SK-N-SH treated with all-trans-retinoic acid at 6 μM for 48 hours (cell line): Measurements from ENCODE around the gene LSAMP.

ENCODE experiments used
- ATAC-seq: fragments of 200-7000 bp; cut with Tn5 transposase; 3 replicates; pipeline ENCODE4 v1.9.1; 2020; ENCODE audit warnings: mild to moderate bottlenecking, moderate library complexity
- ARNTL ChIP-seq: fragments of 450-650 bp; formaldehyde crosslinking; IDR thresholded peaks from 2 replicates; pipeline ENCODE4 v1.5.0; 2020; ENCODE audit warnings: low read depth, mild to moderate bottlenecking, moderate library complexity, borderline replicate concordance
- BACH2 ChIP-seq: fragments of 250-450 bp; sonication (Bioruptor Pico); IDR thresholded peaks from 2 replicates; pipeline ENCODE4 v1.9.0; 2021; ENCODE audit warnings: mild to moderate bottlenecking, borderline replicate concordance
- CSDC2 ChIP-seq: fragments of 250-450 bp; sonication (Bioruptor Pico); IDR thresholded peaks from 2 replicates; pipeline ENCODE4 v1.5.0; 2020; ENCODE audit warnings: mild to moderate bottlenecking, moderate library complexity
- ESRRG ChIP-seq: fragments of 250-450 bp; sonication (Bioruptor Pico); IDR thresholded peaks from 2 replicates; pipeline ENCODE4 v1.6.1; 2021; ENCODE audit warnings: mild to moderate bottlenecking
- GLIS3 ChIP-seq: fragments of 250-450 bp; sonication (Bioruptor Pico); IDR thresholded peaks from 2 replicates; pipeline ENCODE4 v1.5.0; 2020; ENCODE audit warnings: mild to moderate bottlenecking, moderate library complexity
- ISL1 ChIP-seq: fragments of 250-450 bp; sonication (Bioruptor Pico); IDR thresholded peaks from 2 replicates; pipeline ENCODE4 v2.1.2; 2022; ENCODE audit warnings: mild to moderate bottlenecking, moderate library complexity
- OSR1 ChIP-seq: fragments of 250-450 bp; sonication (Bioruptor Pico); IDR thresholded peaks from 2 replicates; pipeline ENCODE4 v1.8.0; 2022; ENCODE audit warnings: moderate library complexity, mild to moderate bottlenecking, inconsistent platforms
- PPARA ChIP-seq: fragments of 250-450 bp; sonication (Bioruptor Pico); IDR thresholded peaks from 2 replicates; pipeline ENCODE4 v1.5.0; 2020; ENCODE audit warnings: mild to moderate bottlenecking, borderline replicate concordance
- RARB ChIP-seq: fragments of 250-450 bp; sonication (Bioruptor Pico); IDR thresholded peaks from 2 replicates; pipeline ENCODE4 v1.8.0; 2021; ENCODE audit warnings: mild to moderate bottlenecking, moderate library complexity
- SNAI2 ChIP-seq: fragments of 250-450 bp; sonication (Bioruptor Pico); IDR thresholded peaks from 2 replicates; pipeline ENCODE4 v1.5.0; 2020; ENCODE audit warnings: mild to moderate bottlenecking, moderate library complexity
- TCF4 ChIP-seq: fragments of 250-450 bp; sonication (Bioruptor Pico); IDR thresholded peaks from 2 replicates; pipeline ENCODE4 v1.8.0; 2021; ENCODE audit warnings: mild to moderate bottlenecking, moderate library complexity, borderline replicate concordance
- TOX ChIP-seq: fragments of 250-450 bp; sonication (Bioruptor Pico); IDR thresholded peaks from 2 replicates; pipeline ENCODE4 v1.8.0; 2021; ENCODE audit warnings: mild to moderate bottlenecking, moderate library complexity, borderline replicate concordance
- ZC3H10 ChIP-seq: fragments of 250-450 bp; sonication (Bioruptor Pico); IDR thresholded peaks from 2 replicates; pipeline ENCODE4 v1.5.1; 2021; ENCODE audit warnings: mild to moderate bottlenecking, moderate library complexity
- ZFP3 ChIP-seq: fragments of 250-450 bp; sonication (Bioruptor Pico); IDR thresholded peaks from 2 replicates; pipeline ENCODE4 v1.5.0; 2020; ENCODE audit warnings: mild to moderate bottlenecking, moderate library complexity
- ZFP30 ChIP-seq: fragments of 450-650 bp; formaldehyde crosslinking; IDR thresholded peaks from 2 replicates; pipeline ENCODE4 v1.5.0; 2022; ENCODE audit warnings: mild to moderate bottlenecking, moderate library complexity
- ZNF565 ChIP-seq: fragments of 450-650 bp; formaldehyde crosslinking; conservative IDR thresholded peaks from 2 replicates; pipeline ENCODE4 v1.5.0; 2020; ENCODE audit warnings: low read depth, mild to moderate bottlenecking, moderate library complexity
- ZNF70 ChIP-seq: fragments of 450-650 bp; formaldehyde crosslinking; IDR thresholded peaks from 2 replicates; pipeline ENCODE4 v1.5.0; 2020; ENCODE audit warnings: mild to moderate bottlenecking, moderate library complexity
- ZNF8 ChIP-seq: fragments of 450-650 bp; formaldehyde crosslinking; IDR thresholded peaks from 2 replicates; pipeline ENCODE4 v1.5.0; 2020; ENCODE audit warnings: mild to moderate bottlenecking, moderate library complexity
- TF ChIP-seq, protein P1 (sequence below): fragments of 250-450 bp; sonication (Bioruptor Pico); IDR thresholded peaks from 2 replicates; pipeline ENCODE4 v1.5.0; 2020; ENCODE audit warnings: mild to moderate bottlenecking, moderate library complexity
- TF ChIP-seq, protein P2 (sequence below): fragments of 250-450 bp; sonication (Bioruptor Pico); IDR thresholded peaks from 2 replicates; pipeline ENCODE4 v1.5.1; 2020; ENCODE audit warnings: low read depth, mild to moderate bottlenecking, moderate library complexity
- TF ChIP-seq, protein P3 (sequence below): fragments of 250-450 bp; sonication (Bioruptor Pico); IDR thresholded peaks from 2 replicates; pipeline ENCODE4 v1.5.1; 2021; ENCODE audit warnings: mild to moderate bottlenecking, moderate library complexity
- TF ChIP-seq, protein P4 (sequence below): fragments of 250-450 bp; sonication (Bioruptor Pico); IDR thresholded peaks from 2 replicates; pipeline ENCODE4 v1.8.0; 2021; ENCODE audit warnings: low read depth, mild to moderate bottlenecking, moderate library complexity, borderline replicate concordance

The LSAMP gene

DNA sequence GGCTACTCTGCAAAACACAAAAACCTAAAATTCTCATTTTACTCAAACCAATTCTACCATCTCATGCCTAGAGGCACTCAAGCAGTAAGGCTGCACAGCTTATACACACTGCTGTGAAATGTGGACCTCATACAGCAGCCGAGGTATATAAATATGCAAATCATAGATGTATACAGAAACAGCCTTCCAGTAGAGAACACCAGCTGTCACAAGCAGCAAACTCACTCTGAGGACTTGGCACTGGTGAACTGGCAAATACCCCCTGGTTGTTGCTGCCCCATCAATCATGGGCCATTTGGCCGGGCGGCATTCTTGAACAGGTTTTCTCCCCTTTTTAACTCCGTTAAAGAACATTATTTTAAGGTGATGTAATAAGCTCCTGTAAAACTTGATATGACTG lies 378.0 kb downstream of the LSAMP start:
- ATAC-seq: no peak
- TF ChIP-seq, protein P1, sequence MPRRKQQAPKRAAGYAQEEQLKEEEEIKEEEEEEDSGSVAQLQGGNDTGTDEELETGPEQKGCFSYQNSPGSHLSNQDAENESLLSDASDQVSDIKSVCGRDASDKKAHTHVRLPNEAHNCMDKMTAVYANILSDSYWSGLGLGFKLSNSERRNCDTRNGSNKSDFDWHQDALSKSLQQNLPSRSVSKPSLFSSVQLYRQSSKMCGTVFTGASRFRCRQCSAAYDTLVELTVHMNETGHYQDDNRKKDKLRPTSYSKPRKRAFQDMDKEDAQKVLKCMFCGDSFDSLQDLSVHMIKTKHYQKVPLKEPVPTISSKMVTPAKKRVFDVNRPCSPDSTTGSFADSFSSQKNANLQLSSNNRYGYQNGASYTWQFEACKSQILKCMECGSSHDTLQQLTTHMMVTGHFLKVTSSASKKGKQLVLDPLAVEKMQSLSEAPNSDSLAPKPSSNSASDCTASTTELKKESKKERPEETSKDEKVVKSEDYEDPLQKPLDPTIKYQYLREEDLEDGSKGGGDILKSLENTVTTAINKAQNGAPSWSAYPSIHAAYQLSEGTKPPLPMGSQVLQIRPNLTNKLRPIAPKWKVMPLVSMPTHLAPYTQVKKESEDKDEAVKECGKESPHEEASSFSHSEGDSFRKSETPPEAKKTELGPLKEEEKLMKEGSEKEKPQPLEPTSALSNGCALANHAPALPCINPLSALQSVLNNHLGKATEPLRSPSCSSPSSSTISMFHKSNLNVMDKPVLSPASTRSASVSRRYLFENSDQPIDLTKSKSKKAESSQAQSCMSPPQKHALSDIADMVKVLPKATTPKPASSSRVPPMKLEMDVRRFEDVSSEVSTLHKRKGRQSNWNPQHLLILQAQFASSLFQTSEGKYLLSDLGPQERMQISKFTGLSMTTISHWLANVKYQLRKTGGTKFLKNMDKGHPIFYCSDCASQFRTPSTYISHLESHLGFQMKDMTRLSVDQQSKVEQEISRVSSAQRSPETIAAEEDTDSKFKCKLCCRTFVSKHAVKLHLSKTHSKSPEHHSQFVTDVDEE (CRISPR knock-in tag): no peak
- TF ChIP-seq ISL1 (no peak), ZNF8 (CRISPR knock-in tag) (no peak), SNAI2 (CRISPR knock-in tag) (no peak), RARB (CRISPR knock-in tag) (no peak), OSR1 (no peak), TOX (CRISPR knock-in tag) (no peak), CSDC2 (CRISPR knock-in tag) (no peak), ZFP30 (CRISPR knock-in tag) (no peak), ZC3H10 (CRISPR knock-in tag) (no peak), ZNF565 (no peak), GLIS3 (CRISPR knock-in tag) (no peak), PPARA (no peak), ARNTL (CRISPR knock-in tag) (no peak), ESRRG (no peak), TCF4 (CRISPR knock-in tag) (no peak)
- TF ChIP-seq, protein P2, sequence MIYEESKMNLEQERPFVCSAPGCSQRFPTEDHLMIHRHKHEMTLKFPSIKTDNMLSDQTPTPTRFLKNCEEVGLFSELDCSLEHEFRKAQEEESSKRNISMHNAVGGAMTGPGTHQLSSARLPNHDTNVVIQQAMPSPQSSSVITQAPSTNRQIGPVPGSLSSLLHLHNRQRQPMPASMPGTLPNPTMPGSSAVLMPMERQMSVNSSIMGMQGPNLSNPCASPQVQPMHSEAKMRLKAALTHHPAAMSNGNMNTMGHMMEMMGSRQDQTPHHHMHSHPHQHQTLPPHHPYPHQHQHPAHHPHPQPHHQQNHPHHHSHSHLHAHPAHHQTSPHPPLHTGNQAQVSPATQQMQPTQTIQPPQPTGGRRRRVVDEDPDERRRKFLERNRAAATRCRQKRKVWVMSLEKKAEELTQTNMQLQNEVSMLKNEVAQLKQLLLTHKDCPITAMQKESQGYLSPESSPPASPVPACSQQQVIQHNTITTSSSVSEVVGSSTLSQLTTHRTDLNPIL (CRISPR knock-in tag): no peak
- TF ChIP-seq, protein P3, sequence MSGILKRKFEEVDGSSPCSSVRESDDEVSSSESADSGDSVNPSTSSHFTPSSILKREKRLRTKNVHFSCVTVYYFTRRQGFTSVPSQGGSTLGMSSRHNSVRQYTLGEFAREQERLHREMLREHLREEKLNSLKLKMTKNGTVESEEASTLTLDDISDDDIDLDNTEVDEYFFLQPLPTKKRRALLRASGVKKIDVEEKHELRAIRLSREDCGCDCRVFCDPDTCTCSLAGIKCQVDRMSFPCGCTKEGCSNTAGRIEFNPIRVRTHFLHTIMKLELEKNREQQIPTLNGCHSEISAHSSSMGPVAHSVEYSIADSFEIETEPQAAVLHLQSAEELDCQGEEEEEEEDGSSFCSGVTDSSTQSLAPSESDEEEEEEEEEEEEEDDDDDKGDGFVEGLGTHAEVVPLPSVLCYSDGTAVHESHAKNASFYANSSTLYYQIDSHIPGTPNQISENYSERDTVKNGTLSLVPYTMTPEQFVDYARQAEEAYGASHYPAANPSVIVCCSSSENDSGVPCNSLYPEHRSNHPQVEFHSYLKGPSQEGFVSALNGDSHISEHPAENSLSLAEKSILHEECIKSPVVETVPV (CRISPR knock-in tag): no peak
- TF ChIP-seq, protein P4, sequence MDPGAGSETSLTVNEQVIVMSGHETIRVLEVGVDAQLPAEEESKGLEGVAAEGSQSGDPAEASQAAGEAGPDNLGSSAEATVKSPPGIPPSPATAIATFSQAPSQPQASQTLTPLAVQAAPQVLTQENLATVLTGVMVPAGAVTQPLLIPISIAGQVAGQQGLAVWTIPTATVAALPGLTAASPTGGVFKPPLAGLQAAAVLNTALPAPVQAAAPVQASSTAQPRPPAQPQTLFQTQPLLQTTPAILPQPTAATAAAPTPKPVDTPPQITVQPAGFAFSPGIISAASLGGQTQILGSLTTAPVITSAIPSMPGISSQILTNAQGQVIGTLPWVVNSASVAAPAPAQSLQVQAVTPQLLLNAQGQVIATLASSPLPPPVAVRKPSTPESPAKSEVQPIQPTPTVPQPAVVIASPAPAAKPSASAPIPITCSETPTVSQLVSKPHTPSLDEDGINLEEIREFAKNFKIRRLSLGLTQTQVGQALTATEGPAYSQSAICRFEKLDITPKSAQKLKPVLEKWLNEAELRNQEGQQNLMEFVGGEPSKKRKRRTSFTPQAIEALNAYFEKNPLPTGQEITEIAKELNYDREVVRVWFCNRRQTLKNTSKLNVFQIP (CRISPR knock-in tag): no peak

DNA sequence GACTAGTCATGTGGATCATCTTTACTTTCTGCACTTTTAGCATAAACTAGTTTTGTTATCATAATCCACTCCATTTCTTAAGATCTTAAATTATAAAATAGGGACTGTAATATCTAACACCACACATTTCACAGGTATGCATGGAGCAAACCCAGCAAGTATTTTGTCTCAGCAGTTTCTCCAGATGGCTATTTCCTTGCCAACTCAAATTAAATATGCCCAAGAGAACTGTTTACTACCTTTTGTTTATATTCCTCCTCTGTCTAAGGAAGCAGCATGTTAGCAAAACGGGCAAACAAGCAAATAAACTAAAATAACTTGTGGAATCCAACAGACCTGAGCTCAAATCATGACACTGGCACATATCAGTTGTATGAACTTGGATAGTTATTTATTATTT lies 379.8 kb downstream of the LSAMP start:
- TF ChIP-seq SNAI2 (CRISPR knock-in tag): no peak
- TF ChIP-seq, protein P4 (CRISPR knock-in tag): no peak
- no peak for TF ChIP-seq ZFP30 (CRISPR knock-in tag)
- TF ChIP-seq GLIS3 (CRISPR knock-in tag): no peak
- TF ChIP-seq ZNF70: no peak
- TF ChIP-seq ARNTL (CRISPR knock-in tag): no peak
- TF ChIP-seq PPARA: no peak
- TF ChIP-seq ZFP3: no peak
- TF ChIP-seq BACH2 (CRISPR knock-in tag): no peak
- no peak for TF ChIP-seq CSDC2 (CRISPR knock-in tag)
- no peak for TF ChIP-seq ZNF8 (CRISPR knock-in tag)
- no peak for TF ChIP-seq ZNF565
- no peak for TF ChIP-seq OSR1
- TF ChIP-seq, protein P2 (CRISPR knock-in tag): no peak
- TF ChIP-seq, protein P1 (CRISPR knock-in tag): no peak
- TF ChIP-seq TCF4 (CRISPR knock-in tag): no peak
- ATAC-seq: no peak
